GM19025 (cell line): ENCODE measurements around the gene LPAR3.
"Not testable (repeated sequence)": the region's sequence is repeated elsewhere in the genome, so short reads cannot be mapped to it uniquely, and the experiment has no call there.

Source experiments
- ATAC-seq: cut with Tn5 transposase; IDR thresholded peaks from one replicate; pipeline ENCODE4 v1.9.1; 2021; ENCODE audit warnings: mild to moderate bottlenecking, low read depth, moderate library complexity; ENCODE audit not compliant: unreplicated experiment

Gene LPAR3

DNA sequence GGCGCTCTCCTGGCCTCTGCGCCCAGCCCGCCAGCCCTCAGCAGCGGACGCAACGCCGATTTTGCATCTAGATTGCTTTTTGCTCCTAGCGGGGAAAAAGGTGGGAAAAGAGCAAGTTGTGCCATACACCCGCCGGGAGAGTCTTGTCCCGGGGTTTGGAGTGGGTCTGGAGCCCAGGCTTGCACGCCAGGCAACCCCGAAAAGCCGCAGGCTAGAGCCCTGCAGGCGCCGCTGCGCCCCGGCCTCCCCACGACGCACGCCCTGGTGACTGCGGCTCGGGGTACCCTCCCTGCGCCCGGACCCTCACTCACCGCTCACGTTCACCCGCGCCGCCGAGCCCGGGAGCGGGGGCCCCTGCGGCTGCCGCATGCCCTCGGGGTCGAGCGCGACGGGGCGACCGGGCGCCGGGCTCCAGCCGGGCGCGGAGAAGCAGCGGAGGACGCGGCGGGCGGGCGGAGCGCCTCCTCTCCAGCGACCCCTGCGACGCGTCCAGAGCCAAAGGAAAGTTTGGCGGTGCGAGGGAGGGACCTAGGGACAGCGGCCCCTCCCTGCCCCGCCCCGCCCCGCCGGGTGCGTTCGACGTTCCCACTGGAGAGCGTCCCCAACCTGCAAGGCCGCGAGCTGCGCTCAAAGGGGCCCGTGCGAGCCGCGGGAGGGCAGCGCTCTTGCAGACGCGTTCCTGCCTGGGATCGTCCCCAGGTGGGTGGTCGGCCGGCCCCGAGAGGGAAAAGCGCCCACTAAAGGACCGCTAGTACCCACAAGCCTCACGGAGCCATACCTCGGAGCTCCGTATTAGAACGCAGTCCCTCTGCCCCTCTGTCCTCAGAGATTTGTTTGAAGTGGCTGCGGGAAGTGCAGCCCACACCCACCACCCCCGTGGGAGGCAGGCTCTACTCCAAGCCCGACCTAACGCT, at the start of gene LPAR3:
LPAR3 (minus strand) TSS at position 502 of the 914 bp plus-strand sequence. CDS start 27,086 bp downstream, outside the sequence.
- ATAC-seq, result no peak

GRCh38 chr1:84941843-84942242, 48.8 kb upstream of the LPAR3 start:
- no peak for ATAC-seq

DNA sequence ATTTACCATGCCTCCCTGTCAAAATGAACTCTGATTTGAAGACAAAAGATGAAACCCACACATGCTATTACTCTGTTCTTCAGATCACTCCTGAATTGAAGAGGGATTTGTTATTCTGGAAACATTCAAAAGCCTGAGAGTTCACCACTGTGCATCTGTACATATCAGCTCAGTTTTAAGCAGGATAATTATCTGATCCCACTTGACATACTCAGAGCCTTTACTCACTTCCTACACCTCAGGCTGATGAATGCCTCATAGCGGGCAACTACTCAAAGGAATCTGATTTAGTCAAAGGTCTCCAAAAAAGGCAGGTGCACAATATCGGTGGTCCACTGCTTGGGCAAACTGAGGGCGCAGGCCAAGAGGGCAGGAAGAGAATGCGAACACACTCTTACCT, 47.5 kb upstream of the LPAR3 start:
- no peak for ATAC-seq

GRCh38 chr1:84939761-84940160, 46.8 kb upstream of the LPAR3 start:
- no peak for ATAC-seq

DNA sequence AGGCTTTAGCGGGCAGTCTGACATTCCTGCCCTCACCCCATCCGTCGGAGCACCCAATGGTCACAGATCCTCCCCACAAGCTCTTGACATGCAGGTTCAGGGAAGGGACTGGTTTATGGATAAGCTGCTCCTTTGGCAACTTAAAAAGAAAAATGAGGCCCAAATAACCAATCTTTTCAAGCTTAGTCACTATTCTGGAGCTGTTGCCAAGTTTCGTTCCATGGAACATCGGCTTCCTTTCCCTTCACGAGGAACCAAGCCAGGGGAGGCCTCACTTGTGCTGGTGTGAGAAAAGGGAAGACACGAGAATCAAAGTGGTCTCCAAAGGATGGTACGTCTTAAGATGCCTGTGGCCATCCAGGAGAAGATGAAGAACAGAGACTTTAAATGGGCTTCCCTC, 46.1 kb upstream of the LPAR3 start:
- no peak for ATAC-seq

DNA sequence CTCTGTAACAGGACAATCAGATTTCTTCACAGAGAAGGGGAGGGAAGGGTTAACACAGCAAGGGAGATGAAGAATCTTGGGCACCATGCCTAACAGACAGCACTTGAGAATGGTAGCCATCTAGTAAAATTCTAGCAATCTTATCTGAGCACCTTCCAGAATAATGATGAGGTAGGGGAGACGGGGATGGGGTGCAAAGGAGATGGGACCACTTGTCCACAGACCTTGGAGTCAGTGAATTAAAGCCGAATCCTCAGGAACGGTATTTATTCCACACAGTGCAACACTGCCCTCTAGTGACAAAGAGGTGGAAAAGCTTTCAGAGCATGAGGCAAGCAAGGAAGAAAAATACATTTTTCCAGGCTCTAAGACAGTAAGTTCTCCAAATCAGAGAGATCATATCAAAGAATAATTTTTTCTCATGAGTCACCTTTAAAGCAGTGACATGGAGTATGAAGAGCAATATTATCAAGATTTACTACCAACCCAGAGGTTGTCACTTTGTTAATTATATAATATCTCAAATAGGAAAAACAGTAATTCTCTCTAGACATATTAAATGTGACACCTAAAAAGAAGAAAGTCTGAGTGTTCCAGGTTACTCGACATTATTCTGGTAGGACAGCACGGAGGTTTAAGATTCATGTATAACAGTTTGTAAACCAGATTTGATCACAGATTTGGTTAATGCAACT, 43.3 kb upstream of the LPAR3 start:
- ATAC-seq, result no peak

- ATAC-seq, result no peak
These were observed 40.1 kb upstream of the LPAR3 start for GRCh38 chr1:84933011-84933611.

DNA sequence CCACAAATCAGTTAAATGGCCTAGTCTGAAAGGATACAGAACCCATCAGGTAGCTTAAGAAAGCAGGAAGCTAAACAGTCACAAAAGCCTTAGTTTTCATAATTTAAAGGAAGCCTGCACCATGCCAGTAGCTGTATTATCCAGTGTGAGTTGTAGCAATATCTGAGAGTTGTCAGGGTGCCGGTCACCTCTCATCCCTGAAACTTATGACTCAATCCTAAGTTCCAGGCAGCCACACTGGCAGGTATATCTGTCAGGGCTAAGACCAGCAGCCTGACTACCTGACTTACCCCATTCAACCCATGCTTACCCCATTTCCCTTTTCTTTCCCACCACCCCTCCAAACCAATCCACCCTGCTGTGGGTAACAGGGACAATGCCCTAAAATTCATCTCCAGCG, 37.8 kb upstream of the LPAR3 start:
- ATAC-seq, result no peak

DNA sequence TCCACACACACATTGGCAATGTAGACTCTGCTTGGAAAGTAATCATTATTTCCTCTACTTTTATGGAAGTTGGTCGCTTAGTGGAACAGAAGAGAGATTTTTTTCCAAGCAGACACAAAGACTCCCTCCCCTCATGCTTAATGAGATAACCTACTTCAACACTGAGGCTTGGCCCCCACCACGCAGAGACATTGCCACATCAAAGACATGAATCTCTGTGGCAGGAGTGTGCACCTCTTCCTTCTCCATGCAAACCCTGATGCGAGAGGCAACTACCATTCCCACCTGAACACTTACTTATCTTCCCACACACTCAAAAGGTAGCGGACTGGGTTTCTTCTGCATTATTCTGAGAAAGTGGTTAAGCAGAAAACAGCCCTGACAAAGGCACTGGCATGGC, 37.3 kb upstream of the LPAR3 start:
- ATAC-seq, result no peak

DNA sequence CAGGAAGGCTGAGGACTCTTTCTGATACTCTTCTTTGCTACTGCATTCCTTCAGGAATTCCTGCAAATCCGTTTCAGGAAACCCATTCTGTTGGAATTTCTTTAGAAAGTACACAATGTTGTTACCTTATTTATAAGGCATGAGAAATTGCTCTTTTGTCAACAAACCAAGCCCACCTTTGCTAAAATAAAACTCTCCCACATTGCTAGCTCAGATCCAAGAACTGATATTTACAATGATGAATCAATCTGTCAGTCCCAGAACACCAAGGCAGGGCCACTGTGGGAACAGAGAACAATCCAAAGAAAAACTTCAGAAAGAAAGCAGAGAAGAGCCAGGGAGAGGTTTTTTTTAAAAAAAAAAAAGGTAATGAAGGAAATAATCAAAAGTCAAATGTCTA, 36.6 kb upstream of the LPAR3 start:
- no peak for ATAC-seq

DNA sequence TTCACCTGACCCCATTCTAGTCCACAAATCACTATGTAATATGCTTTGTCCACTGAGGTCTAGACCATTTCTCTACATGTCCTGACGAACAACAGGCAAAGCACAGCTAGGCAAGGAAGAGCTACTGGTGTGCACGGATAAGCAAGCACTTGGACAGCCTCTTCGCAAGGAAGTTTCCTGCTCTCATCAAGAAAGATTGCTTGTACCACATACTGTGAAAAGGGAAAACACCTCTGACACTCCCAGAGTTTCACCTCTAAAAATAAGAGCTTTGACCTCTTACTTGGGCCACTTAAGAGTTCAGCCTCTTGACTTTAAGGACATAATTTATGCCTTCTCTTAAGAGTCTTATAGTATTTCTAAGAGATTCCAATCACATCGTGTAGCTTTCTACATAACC, 36.0 kb upstream of the LPAR3 start:
- ATAC-seq, result no peak

DNA sequence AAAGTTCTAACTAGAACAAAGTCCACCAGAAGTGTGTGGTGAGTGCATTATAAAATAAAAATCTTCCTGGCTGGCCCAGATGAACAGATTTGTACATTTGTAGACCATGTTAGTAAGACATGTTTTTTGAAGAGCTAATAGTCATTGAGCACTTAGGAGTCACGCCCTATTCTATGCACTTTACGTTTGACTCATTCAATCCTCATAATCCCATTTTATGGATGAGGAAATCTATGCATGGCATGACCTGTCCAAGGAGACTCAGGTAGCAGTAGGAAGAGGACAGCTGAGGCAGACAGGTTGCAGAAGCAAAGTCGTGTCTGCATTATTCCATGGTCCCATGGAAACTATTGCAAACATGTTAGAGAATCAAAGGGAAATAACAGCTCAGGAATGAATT, 30.3 kb upstream of the LPAR3 start:
- no peak for ATAC-seq

GRCh38 chr1:84920159-84920558, 27.2 kb upstream of the LPAR3 start:
- no peak for ATAC-seq

DNA sequence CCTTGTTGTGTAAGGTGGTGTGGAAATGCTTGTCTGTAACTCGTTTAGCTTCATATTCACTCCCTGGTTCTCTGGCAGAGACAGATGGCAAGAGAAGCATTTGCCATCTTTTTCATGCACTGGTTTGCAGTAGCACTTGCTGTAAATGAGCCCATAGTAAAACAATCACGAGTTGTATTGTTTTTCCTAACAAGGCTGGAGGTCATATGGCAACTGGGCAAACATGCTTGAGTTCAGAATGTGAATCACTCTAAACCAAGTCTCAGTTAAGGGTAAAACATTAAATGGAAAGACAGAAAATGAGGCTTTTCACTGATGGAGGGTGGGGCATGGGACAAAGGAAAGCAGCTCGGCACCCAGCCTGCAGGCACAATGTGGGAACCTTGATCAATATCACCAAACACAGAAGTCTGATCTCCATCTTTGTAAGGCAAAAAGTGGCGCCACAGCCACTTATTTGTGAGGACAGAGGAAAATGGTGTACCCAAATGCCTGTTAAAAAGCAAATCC, 26.5 kb upstream of the LPAR3 start:
- ATAC-seq, result no peak

DNA sequence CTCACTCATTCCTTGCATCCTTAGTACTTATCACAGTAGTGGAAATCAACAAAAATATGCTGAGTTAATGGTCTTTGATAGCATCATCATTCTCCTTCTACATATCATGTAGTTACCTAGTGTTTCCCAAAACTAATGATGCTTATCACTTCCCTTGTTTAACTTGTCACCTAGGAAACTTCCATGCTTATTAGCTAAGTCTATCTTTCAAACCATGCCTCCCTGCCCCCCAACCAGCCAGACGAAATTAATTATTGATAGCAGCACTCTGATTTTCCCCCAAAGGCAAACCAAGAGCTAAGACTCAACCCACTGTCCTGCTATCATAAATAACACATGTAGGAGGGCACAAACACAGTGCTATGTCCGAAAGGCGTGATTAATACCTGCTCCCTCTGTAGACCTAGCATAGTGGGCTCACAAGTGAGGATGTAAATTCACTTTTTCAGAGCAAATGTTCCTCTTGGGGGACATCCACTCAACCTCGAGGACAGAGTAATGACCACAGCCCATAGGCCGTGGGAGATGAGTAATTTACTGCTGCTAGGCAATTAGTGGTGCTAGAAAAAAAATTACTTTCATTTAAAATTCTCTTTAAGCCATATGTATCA, 25.8 kb upstream of the LPAR3 start:
- ATAC-seq, result no peak

DNA sequence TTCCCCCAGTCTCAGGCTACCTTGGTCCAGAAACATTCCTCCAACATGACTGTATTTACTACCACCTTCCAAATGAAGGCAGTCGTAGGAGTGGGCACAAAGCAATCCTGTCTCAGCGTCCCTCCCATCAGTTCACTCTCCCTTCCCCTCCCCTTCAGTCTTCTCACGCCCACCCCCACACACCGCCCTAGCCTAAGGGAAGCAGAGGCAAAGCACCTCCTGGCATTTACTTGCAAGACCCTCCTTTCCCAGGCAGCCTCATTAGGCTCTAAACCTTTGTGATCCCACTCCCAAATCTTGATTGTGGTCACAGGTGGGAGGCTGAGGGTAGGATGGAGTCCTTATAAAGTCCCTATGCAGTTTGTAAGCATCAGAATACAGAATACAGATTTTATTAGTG, 23.9 kb upstream of the LPAR3 start:
- no peak for ATAC-seq

- ATAC-seq, result no peak
These were observed 20.5 kb upstream of the LPAR3 start for GRCh38 chr1:84913555-84913892.

- ATAC-seq, result no peak
These were observed 19.9 kb upstream of the LPAR3 start for GRCh38 chr1:84912726-84913554.

DNA sequence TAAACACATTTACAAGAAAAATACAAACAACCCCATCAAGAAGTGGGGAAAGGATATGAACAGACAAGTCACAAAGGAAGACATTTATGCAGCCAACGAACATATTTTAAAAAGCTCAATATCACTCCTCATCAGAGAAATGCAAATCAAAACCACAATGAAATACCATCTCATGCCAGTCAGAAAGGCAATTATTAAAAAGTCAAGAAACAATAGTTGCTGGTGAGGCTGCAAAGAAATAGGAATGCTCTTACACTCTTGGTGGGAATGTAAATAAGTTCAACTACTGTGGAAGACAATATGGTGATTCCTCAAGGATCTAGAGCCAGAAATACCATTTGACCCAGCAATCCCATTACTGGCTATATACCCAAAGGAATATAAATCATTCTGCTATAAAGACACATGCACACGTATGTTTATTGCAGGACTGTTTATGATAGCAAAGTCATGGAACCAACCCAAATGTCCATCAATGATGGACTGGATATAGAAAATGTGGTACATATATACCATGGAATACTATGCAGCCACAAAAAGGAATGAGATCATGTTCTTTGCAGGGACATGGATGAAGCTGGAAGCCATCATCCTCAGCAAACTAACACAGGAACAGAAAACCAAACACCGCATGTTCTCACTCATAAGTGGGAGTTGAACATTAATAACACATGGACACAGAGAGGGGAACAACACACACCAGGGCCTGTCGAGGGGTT, 15.9 kb upstream of the LPAR3 start:
- ATAC-seq, result not testable (repeated sequence)
